Colonic mucosa (tissue), 4 donors: Measurements from ENCODE around the gene PGM2. TPM values are rescaled to one million over a fixed set of nuclear protein-coding genes. Genes with fewer than 3 reads are reported as not detected.
A peak's percentile ranks its signal among the peaks of the same experiment; 100 is the strongest.

ENCODE experiments used
- DNase-seq: peaks from one replicate; pipeline ENCODE4 v3.0.0-alpha.2; 2020
- H3K27ac ChIP-seq: fragments of 200-600 bp; one replicate; pipeline ENCODE4 v1.8.0; 2021
- H3K27me3 ChIP-seq: fragments of 200-600 bp; one replicate; pipeline ENCODE4 v1.8.0; 2021
- H3K36me3 ChIP-seq: fragments of 200-600 bp; one replicate; pipeline ENCODE4 v1.8.0; 2021
- H3K4me1 ChIP-seq: fragments of 200-600 bp; one replicate; pipeline ENCODE4 v1.8.0; 2021; ENCODE audit warnings: mild to moderate bottlenecking
- H3K4me3 ChIP-seq: fragments of 200-600 bp; one replicate; pipeline ENCODE4 v1.8.0; 2021
- H3K9ac ChIP-seq, 2 donors: one replicate each; pipeline ENCODE4 v1.7.0; 2013; ENCODE audit warnings: control low read depth in 2 of 2, low read depth in 2 of 2, low read length in 2 of 2
- H3K9me3 ChIP-seq: fragments of 200-600 bp; one replicate; pipeline ENCODE4 v1.8.0; 2021
- intact Hi-C: fragments of 100-400 bp; cut with DNase I; formaldehyde crosslinking; loops from one replicate; pipeline ENCODE4 v1.14.1; 2022
- total RNA-seq, 2 donors: library from RNA; stranded (reverse); fragmentation: NEBNext Ultra II Directional in 1 of 2; extraction: Animal tissue kit (Norgen Biotek cat#: 25700) in 1 of 2; gene quantifications; one replicate each; pipeline ENCODE4 v1.2.1, GENCODE V29; 2021
- TF ChIP-seq, protein P1 (sequence below): fragments of 200-600 bp; IDR thresholded peaks from one replicate; pipeline ENCODE4 v1.8.0; 2022; ENCODE audit warnings: antibody characterized with exemption, mild to moderate bottlenecking
- donor health status: healthy.
- donor health status: DM: no; HTN: no; CAD: no.
- donor health status: DM: no; HTN: no; CAD: no.

The PGM2 gene
- total RNA-seq, 2 donors from 2014 or later: 32.6 to 37.2 TPM

DNA sequence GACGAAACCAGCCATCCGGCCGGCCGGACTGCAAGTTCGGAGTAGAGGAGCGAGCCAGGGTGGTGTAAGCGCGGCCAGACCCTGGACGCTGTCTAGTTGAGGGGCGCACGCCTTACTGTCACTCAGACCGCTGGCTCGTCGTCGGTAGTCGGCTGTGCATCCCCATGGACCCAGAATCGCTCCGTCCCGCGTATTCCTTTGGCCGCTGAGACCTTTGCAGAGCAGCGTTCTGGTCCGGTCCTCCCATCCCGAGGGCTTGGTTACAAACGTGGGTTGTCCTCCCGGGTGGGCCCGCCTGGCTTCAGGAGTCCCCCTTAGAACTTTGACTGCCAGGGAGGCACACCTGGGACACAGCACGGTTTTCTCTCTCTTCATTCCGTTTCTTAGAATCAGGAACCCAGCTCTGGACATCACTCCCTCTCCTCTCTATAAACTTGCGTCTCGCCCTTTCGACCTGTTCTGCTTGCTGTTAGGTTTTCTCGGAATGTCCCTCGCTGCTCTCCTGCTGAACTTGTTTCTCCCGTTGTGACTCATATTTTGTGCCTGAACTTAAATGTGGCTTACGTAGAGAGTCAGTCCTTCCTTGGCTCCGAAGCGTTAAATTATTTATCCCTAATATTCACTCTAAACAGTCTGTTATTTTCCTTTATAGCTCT lies 672 bp downstream of the PGM2 start:
- peak overlapping the region; percentile 68 for H3K27ac ChIP-seq

DNA sequence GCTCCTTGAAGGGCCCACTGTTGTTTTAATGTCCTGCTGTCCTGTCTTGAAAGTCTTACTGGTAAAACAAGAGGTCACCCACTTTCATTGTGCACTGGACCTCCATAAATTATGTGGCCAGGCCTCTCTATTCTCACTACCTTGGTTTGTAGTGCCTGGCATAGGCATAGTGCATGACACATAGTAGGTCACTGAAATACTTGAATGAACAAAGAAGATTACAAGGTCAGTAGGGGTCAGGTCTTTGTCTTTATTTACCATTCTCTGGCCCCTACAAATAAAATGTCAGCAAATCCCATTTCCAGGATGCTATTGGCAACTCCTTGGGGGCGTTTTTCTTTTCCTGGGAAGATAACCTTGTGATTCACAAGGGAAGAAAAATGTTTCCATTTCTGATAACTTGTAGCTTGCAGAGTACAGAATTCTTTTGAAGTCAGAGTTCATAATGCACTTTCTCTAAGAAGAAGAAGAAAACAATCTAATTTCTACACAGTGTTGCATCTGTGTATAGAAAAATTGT lies 1.4 kb downstream of the PGM2 start:
- no peak for DNase-seq
- H3K9me3 ChIP-seq: no peaks in the 10 kb centered on the region
- H3K4me1 ChIP-seq: no peaks in the 10 kb centered on the region
- intact Hi-C loops: no loop called here
- TF ChIP-seq, protein P1, sequence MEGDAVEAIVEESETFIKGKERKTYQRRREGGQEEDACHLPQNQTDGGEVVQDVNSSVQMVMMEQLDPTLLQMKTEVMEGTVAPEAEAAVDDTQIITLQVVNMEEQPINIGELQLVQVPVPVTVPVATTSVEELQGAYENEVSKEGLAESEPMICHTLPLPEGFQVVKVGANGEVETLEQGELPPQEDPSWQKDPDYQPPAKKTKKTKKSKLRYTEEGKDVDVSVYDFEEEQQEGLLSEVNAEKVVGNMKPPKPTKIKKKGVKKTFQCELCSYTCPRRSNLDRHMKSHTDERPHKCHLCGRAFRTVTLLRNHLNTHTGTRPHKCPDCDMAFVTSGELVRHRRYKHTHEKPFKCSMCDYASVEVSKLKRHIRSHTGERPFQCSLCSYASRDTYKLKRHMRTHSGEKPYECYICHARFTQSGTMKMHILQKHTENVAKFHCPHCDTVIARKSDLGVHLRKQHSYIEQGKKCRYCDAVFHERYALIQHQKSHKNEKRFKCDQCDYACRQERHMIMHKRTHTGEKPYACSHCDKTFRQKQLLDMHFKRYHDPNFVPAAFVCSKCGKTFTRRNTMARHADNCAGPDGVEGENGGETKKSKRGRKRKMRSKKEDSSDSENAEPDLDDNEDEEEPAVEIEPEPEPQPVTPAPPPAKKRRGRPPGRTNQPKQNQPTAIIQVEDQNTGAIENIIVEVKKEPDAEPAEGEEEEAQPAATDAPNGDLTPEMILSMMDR: no peak
- no peak overlapping the region for H3K27ac ChIP-seq
- H3K27me3 ChIP-seq: no peaks in the 10 kb centered on the region
- H3K4me3 ChIP-seq: peak overlapping the region; percentile 99
- H3K9ac ChIP-seq: peak overlapping the region in 1 of 2 donors; percentile 93
- peaks cover 6% of the 10 kb centered on the region for H3K36me3 ChIP-seq

More for the DNA sequence above, 672 bp downstream of the PGM2 start:
- Histone ChIP-seq H3K9ac (peak overlapping the region; percentile 86 to 93), H3K9me3 (no peaks in the 10 kb centered on the region), H3K27me3 (no peaks in the 10 kb centered on the region), H3K4me3 (peak overlapping the region; percentile 99), H3K4me1 (no peaks in the 10 kb centered on the region), H3K36me3 (peaks cover 6% of the 10 kb centered on the region)
- TF ChIP-seq, protein P1: no peak
- intact Hi-C loops: no loop called here
- peak; percentile 53 for DNase-seq

DNA sequence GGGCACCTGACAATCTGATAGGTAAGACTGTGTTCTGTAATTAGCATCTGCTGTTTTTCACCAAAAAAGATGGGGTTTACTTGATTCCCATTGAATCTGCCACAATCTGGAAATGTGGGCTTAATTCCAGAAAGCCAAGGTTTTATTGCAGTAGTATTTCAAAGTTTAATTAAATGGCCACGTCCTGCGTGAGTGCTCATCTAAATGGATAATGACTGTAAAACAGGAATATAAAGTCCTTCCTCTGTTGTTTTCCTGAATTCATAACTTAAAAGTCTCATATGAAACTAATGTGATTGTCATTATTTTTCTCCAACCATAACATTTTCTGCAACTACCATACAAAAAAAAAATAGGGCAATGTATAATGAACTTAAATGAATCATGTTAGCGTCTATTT lies 2.4 kb downstream of the PGM2 start:
- Histone ChIP-seq H3K9ac (no peak overlapping the region), H3K9me3 (no peaks in the 10 kb centered on the region), H3K27me3 (no peaks in the 10 kb centered on the region), H3K4me1 (no peaks in the 10 kb centered on the region), H3K27ac (no peak overlapping the region), H3K4me3 (no peak overlapping the region), H3K36me3 (peaks cover 6% of the 10 kb centered on the region)
- TF ChIP-seq, protein P1: no peak
- intact Hi-C loops: no loop called here
- DNase-seq: no peak

DNA sequence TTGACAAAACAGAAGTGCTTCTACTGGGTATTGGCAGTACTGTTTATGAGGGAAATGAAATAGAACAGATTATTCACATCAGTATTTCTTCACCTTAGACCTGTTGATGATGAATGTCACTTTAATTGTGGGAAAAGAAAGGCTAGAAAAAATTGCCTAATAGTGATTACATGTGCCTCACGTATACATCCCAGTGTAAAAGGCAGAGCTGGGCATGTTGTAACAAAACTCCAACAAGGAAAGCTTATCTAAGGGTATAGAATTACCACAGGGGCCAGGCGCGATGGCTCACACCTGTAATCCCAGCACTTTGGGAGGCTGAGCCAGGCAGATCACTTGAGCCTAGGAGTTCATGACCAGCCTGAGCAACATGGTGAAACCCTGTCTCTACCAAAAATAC lies 4.2 kb downstream of the PGM2 start:
- Histone ChIP-seq H3K4me3 (no peak overlapping the region), H3K36me3 (peaks cover 6% of the 10 kb centered on the region), H3K4me1 (no peaks in the 10 kb centered on the region), H3K9ac (no peak overlapping the region), H3K27ac (no peak overlapping the region), H3K9me3 (no peaks in the 10 kb centered on the region), H3K27me3 (no peaks in the 10 kb centered on the region)
- no peak for DNase-seq
- intact Hi-C loops: no loop called here
- TF ChIP-seq, protein P1: no peak

DNA sequence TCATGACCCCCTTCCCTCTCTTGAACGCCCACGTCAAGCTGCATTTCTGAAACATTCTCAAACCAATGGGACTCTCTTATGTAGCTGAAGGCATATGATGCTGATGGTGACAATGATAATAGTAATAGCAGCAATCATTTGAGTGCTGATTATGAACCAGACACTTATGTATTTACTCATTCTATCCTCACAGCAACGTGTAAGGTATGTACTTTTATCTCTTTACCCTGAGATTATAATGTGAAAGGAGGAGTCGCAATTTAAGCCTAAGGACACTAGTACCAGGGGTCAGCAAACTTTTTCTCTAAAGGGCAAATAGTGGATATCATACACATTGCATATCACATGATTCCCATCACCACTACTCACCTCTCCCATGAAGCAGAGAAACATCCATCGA lies 8.5 kb downstream of the PGM2 start:
- peaks cover 6% of the 10 kb centered on the region for H3K36me3 ChIP-seq

More for the DNA sequence above, 8.5 kb downstream of the PGM2 start:
- no peak overlapping the region for H3K9ac ChIP-seq
- H3K27me3 ChIP-seq: no peaks in the 10 kb centered on the region
- no peaks in the 10 kb centered on the region for H3K4me1 ChIP-seq
- DNase-seq: no peak
- H3K4me3 ChIP-seq: no peak overlapping the region
- intact Hi-C loops: no loop called here
- H3K27ac ChIP-seq: no peak overlapping the region
- H3K9me3 ChIP-seq: no peaks in the 10 kb centered on the region
- TF ChIP-seq, protein P1: no peak
